GM21737 (cell line): ENCODE results near the gene SAXO1.
"Not testable (repeated sequence)": the region's sequence is repeated elsewhere in the genome, so short reads cannot be mapped to it uniquely, and the experiment has no call there.

Experiments used
- ATAC-seq: cut with Tn5 transposase; IDR thresholded peaks from one replicate; pipeline ENCODE4 v1.9.1; 2021; ENCODE audit warnings: mild to moderate bottlenecking, moderate library complexity; ENCODE audit not compliant: unreplicated experiment

The SAXO1 gene

GRCh38 chr9:19033015-19033414, at the start of gene SAXO1:
SAXO1 (minus strand) TSS chr9:19033209; CDS start chr9:19032908, 301 bp downstream.
- ATAC-seq, result no peak

GRCh38 chr9:19074836-19075235, 41.8 kb upstream of the SAXO1 start:
- no peak for ATAC-seq

GRCh38 chr9:19074229-19074628, 41.2 kb upstream of the SAXO1 start:
- no peak for ATAC-seq

GRCh38 chr9:19057033-19057432, 24.0 kb upstream of the SAXO1 start:
- ATAC-seq, result no peak

- ATAC-seq, result no peak
Measured at GRCh38 chr9:19050637-19051591, 17.9 kb upstream of the SAXO1 start.

- no peak for ATAC-seq
Measured at GRCh38 chr9:19049917-19050636, 17.1 kb upstream of the SAXO1 start.

GRCh38 chr9:19048966-19049916, 16.2 kb upstream of the SAXO1 start, which contains the start of gene RRAGA:
RRAGA (plus strand) TSS chr9:19049427; CDS start chr9:19049660, 233 bp downstream.
- peak; percentile 85 for ATAC-seq

GRCh38 chr9:19036611-19037010, 3.6 kb upstream of the SAXO1 start:
- no peak for ATAC-seq

- ATAC-seq, result no peak
Measured at GRCh38 chr9:19032406-19032805, 603 bp downstream of the SAXO1 start.

- no peak for ATAC-seq
Measured at GRCh38 chr9:19030899-19031298, 2.1 kb downstream of the SAXO1 start.

GRCh38 chr9:19028835-19029451, 4.1 kb downstream of the SAXO1 start:
- peak; percentile 57 for ATAC-seq

GRCh38 chr9:19027825-19028224, 5.2 kb downstream of the SAXO1 start:
- ATAC-seq, result no peak

- ATAC-seq, result no peak
Measured at GRCh38 chr9:19026375-19026774, 6.6 kb downstream of the SAXO1 start.

- ATAC-seq, result no peak
Measured at GRCh38 chr9:19023078-19023477, 9.9 kb downstream of the SAXO1 start.

- ATAC-seq, result no peak
Measured at GRCh38 chr9:19022206-19022605, 10.8 kb downstream of the SAXO1 start.

- ATAC-seq, result not testable (repeated sequence)
Measured at GRCh38 chr9:19021649-19022048, 11.4 kb downstream of the SAXO1 start.

GRCh38 chr9:19020886-19021455, 12.0 kb downstream of the SAXO1 start:
- ATAC-seq, result no peak

GRCh38 chr9:19018201-19018600, 14.8 kb downstream of the SAXO1 start:
- ATAC-seq, result no peak

GRCh38 chr9:19009391-19009965, 23.5 kb downstream of the SAXO1 start:
- ATAC-seq, result no peak

- no peak for ATAC-seq
Measured at GRCh38 chr9:19000133-19000532, 32.9 kb downstream of the SAXO1 start.
